A549 (cell line): Measurements from ENCODE around the gene PEA15.

Source experiments
- CTCF ChIP-seq: fragments of >200 bp; sonication (Bioruptor Twin); formaldehyde crosslinking; IDR thresholded peaks from 3 replicates; pipeline ENCODE4 v1.5.1; 2016
- EHF ChIP-seq: fragments of 250-450 bp; sonication (Bioruptor Pico); IDR thresholded peaks from 2 replicates; pipeline ENCODE4 v1.5.0; 2020; ENCODE audit warnings: mild to moderate bottlenecking
- JUN ChIP-seq, 2 experiments: fragments of >200 bp; sonication (Bioruptor Twin); formaldehyde crosslinking; IDR thresholded peaks; 2 replicates in 1 of 2; 3 replicates in 1 of 2; pipeline ENCODE4 v1.6.1; 2016 to 2017
- ZFP36 ChIP-seq: fragments of 450-650 bp; IDR thresholded peaks from 2 replicates; pipeline ENCODE4 v1.6.1; 2014; ENCODE audit warnings: borderline replicate concordance; ENCODE audit not compliant: partially characterized antibody

DNA sequence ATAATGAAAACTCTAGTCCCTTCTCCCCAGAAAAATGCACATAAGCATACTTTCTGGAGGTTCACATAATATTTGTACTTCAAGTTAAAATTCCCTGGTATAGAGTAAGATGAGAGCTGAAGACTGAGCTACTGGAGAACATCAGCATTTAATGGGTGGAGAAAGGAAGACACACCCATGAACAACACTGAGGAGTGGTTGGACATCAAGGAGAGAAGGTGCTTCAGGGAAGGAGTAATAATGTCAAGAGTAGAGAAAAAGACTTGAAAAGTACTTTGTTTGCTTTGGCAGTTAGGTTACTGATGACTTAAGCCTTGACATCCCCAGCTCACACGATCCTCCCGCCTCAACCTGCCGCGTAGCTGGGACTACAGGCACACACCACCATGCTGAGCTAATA, 21.9 kb downstream of the PEA15 start:
- TF ChIP-seq CTCF (no peak), JUN (IDR thresholded peaks at IDR 0.05) (no peak), EHF (CRISPR knock-in tag) (no peak), ZFP36 (no peak)
